ENCODE data around the gene HLA-A.

GRCh38 chr6:29946223-29947076 is 4.1 kb downstream of the HLA-A start:
- TF ChIP-seq CTCF (optimal IDR thresholded peaks at IDR 0.05 in 1 of 3, IDR thresholded peaks at IDR 0.05 in 1 of 3, conservative IDR thresholded peaks at IDR 0.05 in 1 of 3; ENCODE audit: extremely low read depth in 1 of 3, insufficient read depth in 2 of 3, low read length in 3 of 3) (no peak), EZH2 (IDR thresholded peaks at IDR 0.05; ENCODE audit: low read length) (no peak)

Measured in keratinocyte (primary cell).